NCI-H69 (cell line): ENCODE measurements around the gene APP.

Experiments used
- DNase-seq: peaks from one replicate; lab custom pipeline; 2025; lab: John Stamatoyannopoulos, UW

The APP gene

DNA sequence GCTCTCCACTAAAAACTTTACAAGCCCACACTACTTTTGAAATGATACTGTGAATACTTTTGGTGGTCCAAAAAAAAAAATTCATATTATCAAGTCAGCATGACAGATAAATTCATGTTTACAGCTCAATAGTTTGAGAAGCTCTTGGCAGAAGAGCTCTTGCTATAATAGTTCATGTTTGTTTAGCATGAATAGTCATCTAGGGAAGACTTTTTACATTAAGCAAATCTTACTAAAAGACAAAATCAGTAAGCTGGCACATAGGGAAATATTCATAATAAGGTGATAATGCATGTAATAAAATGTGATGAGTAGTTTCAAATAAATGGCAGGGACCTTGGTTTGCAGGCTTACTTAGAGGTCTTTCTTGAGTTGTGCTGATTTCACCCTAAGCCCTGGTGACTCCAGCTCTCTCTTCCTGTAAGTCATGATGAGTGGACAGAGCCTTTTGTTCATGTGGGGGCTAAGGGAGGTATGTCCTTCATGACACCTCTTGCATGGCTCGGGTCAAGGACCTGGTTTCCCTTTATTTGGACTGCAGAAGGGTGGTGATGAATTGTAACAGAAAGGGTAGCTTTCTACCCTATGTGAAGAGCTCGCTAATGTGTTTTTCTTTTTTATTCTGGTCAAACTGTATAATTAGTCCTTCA lies 269.1 kb downstream of the APP start:
- peak; percentile 61 for DNase-seq

DNA sequence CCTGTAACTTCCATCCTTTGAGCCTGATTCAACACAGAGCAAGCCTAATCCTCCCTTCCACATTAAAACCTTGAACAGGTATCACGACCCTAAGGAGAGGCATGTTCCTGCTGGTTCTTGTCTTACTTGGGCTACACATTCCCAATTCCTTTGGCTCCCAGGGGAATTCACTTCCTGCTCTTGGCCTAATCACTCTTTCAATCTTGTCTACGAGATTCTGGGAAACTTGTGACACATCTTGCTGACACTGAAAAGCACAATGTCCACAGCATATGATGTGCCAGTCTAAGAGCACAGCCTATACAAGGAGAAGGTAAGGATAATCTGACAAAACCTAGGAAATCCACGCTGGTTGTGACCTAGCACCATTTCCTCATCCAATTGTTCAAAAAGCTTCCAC lies 271.9 kb downstream of the APP start:
- peak; percentile 54 for DNase-seq

DNA sequence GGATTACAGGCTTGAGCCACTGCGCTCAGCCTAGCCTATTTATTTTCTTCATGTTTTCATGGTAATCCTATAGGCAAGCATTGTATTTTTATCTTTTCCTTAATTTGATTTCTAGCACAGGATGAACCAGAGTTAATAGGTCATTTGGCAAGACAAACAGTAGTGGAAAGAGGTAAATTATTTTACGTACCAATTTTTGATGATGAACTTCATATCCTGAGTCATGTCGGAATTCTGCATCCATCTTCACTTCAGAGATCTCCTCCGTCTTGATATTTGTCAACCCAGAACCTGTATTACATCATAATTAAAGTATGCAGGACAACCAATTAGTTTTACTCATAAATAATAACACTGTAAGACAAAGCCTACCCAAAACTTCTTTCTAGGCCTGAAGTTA lies 273.2 kb downstream of the APP start:
- DNase-seq, result peak; percentile 75

DNA sequence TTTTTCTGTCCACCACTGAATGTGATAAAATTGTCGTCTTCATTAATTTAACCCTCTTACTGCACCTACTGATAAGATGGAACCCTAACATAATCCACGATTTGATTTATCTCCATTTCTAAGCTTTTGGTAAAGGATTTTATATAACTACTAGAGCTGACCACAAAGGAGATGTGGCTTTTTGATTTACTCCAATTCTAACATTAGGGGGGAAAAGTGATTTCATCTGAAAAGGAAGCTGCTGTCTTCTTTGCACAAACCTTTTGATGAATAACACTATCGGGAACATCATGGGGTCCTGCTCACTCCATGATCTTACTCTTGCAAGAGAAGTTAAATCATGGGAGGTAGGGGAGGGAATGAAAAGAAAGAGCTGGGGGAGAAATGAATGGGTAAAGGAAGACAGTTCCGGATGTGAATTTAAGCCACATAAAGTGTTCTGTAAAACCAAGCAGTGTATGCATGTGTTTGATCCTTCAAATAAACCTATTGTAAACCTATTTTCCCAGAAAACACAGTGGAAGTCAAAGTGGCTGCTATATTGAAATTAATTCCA lies 274.0 kb downstream of the APP start:
- no peak for DNase-seq

DNA sequence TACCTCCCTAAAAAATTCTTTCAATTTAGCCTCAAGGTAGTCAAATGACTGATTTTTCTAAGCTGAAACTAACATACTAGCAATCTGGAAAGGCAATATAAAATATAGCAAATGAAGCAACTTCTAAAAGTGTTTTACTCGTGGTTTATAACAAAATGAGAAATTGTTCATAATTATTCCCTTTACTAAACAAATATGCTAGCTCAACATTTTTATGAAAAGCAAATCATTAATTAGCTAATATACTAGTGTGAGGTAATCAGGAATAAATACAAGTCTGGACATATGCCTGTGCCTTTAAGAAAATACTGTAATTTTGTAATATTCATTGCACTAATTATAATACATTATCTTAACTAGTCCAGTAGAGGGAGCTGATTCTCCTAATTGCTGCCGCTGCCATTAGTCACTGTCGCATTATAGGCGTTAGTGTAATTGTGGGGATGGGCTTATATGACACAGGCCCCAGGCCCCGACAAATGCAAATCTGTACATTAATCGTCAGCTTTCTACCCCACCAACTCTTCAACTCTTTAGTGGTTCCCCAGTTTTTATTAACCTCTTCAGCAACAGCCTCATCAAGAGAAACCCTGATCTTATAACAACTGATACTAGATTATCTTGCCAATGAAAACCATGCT lies 274.9 kb downstream of the APP start:
- DNase-seq, result peak; percentile 89

DNA sequence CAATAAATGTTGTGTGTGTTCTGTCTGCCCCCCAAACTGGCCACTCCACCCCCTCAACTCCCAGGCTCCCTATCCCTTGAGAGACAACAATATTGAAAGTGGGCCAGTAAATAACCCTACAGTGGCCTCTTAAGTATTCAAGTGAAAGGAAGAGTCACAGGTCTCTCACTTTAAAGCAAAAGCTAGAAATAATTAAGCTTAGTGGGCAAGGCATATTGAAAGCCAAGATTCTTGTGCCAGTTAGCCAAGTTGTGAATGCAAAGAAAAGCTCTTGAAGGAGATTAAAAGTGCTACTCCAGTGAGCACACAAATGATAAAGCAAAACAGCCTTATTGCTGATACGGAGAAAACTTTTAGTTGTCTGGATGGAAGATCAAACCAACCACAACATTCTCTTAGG lies 277.4 kb downstream of the APP start:
- no peak for DNase-seq

DNA sequence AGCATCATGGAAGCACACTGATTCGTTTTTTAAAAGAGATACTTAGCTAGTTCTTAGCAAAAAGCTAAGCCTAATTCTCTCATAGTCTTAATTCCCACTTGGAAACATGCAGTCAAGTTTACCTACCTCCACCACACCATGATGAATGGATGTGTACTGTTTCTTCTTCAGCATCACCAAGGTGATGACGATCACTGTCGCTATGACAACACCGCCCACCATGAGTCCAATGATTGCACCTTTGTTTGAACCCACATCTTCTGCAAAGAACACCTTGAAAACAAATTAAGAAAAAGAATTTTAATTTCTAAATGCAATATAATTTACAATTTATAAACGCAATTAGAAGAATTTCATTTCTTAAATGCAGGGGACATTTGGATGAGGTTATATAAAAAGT lies 279.0 kb downstream of the APP start:
- DNase-seq, result no peak

DNA sequence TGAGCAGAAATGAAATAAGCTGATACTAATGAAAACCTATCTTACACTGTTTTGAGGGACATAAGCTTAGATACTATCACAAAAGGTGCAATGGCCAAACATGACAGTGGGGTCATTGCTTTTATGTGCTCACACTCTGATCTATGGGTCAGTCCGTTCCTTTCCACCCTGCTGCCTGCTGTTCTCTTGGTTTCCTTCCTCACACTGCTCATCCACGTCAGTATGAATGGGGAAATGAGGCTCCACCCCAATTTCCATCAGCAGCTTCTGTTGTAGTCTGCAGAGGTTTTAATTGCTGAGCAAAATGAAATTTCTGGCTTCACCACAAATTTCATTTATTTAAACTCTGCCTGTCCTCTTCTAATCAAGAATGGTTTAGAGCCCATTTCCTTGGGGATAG lies 280.6 kb downstream of the APP start:
- DNase-seq, result no peak

DNA sequence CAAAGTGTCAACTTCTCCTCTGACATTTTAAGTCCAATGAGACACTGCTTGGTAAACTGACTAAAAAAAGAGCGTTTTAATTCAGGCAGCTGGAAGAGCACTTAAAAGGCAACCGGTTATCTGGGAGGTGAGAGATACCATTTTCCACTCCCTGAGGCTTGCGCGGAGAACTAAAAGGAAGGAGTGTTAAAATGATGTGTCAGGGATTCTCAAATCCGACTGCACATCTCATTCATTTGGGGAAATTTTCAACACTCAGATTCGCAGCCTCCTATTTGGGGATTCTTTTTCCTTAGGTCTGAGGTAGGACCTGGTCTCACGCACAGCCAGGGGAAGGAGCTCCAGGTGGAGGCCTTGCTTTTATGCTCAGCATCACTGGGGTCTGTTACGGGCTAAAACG lies 281.9 kb downstream of the APP start:
- no peak for DNase-seq

DNA sequence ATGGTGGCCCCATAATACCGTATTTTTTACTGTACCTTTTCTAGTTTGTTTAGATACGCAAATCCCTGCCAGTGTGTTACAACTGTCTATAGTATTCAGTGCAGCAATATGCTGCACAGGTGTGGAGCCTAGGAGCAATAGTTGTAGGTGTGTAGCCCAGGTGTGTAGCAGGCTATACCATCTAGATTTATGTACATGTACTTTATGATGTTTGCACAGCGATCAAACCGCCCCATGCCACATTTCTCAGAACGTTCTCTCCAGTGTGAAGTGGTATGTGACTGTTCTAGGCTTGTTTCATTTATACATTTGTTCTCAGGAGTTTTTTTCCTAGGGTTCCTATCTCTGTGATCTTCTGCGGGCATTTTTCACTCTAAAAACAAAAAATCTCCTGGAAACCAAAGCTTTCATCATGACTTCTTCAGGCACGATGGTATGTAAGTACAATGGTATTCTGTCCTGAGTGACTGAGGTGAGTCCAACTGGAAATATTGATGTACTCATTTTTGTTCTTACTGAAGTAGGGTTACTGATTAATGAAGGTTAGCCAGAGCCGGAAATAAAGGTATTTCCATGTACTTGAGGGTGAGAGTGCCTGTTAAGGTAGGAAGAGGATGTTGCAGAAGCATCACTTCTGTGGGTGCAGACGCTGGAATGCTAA lies 282.8 kb downstream of the APP start:
- no peak for DNase-seq

DNA sequence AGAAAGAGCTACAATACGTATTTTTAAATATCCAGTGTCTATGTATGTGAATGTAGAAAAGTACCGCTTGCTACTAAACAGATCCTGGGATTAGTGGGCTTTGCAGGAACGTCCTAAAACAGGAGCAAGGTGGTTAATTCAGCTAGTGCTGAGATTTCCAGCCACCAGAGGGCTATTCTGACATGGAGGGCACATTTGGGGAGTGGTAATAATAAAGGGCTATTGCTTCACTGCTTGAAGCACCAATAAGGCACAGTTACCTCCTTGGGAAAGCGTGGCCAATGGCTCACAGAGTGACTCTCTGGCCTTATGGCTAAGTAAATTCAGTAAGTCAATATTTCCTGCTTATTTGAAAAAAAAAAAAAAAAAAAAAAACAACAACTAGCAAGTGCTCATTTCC lies 283.4 kb downstream of the APP start:
- no peak for DNase-seq

DNA sequence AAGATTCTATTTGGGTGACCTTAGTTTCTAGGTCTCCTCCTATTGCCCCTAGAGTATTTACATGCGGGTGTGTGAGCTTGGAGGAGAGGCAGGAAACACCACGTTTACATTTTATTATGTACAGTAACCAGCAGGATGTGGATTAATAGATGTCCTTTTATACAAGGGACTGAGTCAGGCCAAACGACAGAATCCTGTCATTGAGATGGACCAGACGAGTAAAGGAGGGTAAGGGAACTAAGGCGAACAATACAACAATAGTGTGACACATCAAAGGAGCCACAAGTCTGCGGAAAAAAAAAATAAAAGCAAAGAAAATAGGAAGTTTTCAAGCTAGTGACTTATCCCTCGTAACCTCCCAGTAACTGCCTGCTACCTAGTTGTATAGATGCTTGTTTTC lies 284.7 kb downstream of the APP start:
- DNase-seq, result no peak

DNA sequence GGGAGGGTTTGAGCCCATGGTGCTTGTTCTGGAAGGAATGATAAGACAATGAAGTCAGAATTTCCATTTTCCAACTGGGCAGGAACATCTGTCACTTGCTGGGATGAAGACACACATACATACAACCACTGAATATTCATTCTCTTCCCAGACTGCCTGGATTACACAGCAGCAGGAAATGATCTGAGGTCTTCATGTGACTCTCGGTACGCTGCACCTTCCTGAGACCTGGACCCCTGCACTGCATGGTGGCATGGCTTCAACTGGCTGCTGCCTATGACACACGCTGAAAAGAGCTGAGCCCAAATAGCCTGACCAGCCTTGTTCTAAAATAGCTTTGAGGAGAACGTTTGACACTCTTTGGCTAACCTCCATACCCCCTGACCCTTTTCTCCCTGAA lies 285.2 kb downstream of the APP start:
- DNase-seq, result no peak

DNA sequence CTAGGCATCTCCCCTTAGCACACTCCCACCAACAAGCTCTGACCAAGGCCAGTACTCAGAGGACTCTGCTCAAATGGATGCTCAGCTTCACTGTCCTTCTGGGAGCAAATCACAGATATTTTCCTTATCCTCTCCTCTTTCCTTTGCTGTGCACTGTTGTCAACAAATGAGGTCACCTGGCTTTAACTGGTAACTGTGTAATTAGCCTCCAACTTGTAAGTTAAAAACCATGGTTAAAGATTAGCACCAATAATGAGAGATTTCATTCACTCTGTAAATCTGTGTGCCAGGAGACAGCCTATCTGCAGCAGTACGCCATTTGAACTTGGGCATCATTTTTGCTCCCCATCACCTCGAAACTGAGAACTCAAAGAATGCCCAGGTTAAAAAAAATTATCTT lies 286.3 kb downstream of the APP start:
- DNase-seq, result no peak

DNA sequence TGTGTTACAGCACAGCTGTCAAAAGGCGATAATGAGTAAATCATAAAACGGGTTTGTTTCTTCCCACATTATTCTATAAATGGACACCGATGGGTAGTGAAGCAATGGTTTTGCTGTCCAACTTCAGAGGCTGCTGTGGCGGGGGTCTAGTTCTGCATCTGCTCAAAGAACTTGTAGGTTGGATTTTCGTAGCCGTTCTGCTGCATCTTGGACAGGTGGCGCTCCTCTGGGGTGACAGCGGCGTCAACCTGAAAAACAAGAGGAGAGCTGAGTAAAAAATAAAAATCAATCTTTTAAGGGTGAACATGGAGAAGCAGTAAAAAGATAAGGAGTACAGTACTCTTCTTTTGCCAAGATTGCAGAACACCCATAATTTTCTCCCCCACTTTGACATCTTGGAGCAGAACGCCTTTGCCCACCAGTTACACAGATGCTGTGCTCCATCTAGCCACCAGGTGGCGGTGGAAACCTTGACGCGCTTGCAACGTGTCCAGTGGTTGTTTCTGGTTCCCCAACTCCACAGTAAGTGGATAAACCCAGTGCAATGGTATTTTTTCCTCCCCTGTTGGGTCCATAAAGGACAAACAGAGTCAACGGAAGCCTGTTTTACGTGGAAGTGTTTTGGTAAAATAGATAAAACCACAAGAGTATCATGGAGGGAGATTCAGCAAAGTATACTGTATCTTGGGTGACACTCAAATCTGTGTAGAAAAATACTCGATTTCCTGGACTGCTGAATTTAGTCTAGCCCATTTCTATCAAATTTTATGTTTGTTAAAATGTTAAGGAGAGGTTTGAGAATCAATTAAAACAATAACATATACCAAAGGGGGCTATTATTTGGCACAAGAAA lies 288.8 kb downstream of the APP start:
- peak; percentile 68 for DNase-seq

DNA sequence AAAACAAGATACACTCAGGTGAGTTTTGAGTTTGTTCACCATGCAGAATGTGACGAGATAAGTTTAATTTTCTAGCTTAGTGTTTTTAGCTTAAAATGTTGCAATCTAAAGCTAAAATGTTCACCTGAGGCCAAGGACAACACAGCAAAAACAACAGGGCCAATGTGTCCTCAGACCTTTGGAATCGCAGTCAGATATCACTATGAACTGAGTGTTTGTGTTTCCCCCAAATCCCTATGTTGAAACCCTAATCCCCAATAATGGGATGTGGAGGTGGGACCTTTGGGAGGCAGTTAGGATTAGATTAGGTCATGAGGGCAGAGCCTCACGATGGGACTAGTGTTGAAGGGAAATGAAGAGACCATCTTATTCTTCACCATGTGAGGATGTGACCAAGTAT lies 291.4 kb downstream of the APP start:
- no peak for DNase-seq

DNA sequence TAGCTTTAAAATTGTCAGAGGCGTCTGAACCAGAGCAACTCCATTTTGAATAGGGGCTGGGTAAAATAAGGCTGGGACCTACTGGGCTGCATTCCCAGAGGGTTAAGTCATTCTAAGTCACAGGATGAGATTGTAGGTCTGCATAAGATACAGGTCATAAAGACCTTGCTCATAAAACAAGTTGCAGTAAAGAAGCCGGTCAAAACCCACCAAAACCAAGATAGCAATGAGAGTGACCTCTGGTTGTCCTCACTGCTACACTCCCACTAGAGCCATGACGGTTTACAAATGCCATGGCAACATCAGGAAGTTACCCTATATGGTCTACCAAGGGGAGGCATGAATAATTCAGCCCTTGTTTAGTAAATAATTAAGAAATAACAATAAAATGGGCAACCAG lies 292.2 kb downstream of the APP start:
- DNase-seq, result no peak

DNA sequence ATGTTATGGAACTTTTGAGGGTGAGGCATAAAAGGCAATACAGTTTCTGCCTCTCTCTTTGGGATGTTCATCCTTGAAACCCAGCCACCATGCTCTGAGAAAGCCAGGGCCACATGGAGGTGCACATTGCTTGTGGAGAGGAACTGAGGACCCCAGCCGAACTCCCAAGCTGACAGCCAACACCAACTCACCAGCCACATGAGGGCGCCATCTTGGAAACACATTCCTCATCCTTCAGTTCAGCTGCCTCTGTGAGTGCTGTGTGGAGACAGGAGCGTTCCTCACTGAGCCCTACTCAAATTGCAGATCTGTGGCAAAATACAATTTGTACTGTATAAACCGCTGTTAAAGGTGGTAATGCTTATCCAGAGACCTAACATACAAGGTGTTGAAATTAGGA lies 298.3 kb downstream of the APP start:
- peak; percentile 17 for DNase-seq

DNA sequence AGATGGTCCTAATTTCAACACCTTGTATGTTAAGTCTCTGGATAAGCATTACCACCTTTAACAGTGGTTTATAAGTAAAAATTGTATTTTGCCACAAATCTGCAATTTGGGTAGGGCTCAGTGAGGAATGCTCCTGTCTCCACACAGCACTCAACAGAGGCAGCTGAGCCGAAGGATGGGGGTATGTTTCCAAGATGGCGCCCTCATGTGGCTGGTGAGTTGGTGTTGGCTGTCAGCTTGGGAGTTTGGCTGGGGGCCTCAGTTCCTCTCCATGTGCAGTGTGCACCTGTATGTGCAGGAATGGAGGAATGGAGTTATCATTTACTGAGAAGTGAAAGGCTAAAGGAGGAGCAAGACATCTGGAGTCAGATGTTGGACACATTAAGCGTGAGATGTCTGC lies 299.0 kb downstream of the APP start:
- peak; percentile 39 for DNase-seq

DNA sequence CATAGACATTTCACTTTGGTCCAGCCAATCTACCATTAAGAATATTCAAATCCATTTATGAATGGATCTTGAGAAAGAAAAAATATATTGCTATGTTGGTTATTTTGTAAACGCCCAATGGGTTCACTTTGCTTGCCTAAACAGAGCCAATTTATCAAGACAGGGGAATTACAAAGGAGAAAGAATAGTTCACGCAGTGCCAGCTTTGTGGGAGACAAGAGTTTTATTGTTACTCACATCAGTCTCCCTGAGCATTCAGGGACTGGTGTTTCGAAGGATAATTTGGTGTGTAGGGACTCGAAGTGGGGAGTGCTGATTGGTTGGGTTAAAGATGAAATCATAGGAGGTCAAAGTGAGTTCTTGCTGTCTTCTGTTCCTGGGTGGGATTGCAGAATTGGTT lies 300.5 kb downstream of the APP start:
- no peak for DNase-seq

DNA sequence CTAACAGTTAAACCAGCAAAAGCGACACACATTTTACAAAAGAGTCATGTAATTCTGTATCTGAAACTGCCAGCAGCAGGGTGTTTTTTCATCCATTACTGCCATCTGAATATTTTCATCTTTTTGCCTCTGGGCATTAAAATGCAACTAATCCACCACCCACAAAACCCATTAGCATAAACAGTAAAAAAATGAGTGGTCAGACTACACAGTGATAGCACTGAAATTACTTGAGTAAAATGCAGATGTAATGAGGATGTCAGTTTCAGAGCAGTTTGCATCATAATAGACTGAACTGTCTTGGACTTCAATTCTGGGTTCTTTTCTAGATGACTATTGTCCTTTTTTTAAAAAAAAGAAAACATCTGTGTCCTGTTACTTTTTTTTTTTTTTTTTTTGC lies 303.5 kb downstream of the APP start:
- no peak for DNase-seq

DNA sequence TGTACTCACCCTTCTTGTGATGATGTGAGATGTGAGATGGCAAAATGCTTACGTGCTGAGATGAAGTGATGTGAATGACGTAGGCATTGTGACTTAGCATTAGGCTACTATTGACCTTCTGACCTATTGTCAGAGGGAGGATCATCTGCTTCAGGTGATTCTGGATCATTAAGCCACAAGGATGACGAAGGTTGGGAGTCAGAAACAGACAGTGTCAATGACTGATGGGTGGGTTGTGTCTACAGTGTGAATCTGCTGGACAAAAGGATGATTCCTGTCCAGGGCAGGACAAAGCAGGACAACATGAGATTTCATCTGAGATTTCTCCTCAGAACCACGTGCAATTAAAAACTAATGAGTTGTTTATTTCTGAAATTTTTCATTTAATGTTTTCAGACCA lies 306.8 kb downstream of the APP start:
- DNase-seq, result no peak

DNA sequence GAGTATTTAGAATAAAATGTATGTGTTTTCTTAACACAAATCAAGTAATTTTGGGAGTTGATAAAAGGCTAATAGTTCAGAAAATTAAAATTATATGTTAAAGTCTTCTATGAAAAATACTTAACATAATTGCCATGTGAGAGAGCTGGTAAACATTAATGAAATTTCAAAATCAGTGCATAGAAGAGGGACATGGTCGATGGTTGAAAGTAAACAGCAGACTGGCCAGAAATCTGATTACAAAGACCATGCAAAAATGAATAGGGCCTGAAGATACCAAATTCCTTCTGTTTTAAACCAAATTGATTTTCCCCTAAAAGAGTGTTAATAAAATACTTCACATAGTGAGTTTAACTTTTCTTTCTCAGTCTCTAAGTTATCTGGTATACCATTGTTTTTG lies 307.5 kb downstream of the APP start:
- DNase-seq, result no peak
